SK-N-MC (cell line): ENCODE results near the gene CDK5R1.

Experiments used
- FOXP2 ChIP-seq: optimal IDR thresholded peaks from 2 replicates; pipeline ENCODE3; 2011; ENCODE audit warnings: mild to moderate bottlenecking, moderate library complexity; ENCODE audit not compliant: insufficient read depth; ENCODE audit errors: extremely low read length, control extremely low read depth
- POLR2AphosphoS5 ChIP-seq: IDR thresholded peaks from 2 replicates; pipeline ENCODE4 v1.6.1; 2012; ENCODE audit warnings: mild to moderate bottlenecking, low read depth, low read length, borderline replicate concordance

DNA sequence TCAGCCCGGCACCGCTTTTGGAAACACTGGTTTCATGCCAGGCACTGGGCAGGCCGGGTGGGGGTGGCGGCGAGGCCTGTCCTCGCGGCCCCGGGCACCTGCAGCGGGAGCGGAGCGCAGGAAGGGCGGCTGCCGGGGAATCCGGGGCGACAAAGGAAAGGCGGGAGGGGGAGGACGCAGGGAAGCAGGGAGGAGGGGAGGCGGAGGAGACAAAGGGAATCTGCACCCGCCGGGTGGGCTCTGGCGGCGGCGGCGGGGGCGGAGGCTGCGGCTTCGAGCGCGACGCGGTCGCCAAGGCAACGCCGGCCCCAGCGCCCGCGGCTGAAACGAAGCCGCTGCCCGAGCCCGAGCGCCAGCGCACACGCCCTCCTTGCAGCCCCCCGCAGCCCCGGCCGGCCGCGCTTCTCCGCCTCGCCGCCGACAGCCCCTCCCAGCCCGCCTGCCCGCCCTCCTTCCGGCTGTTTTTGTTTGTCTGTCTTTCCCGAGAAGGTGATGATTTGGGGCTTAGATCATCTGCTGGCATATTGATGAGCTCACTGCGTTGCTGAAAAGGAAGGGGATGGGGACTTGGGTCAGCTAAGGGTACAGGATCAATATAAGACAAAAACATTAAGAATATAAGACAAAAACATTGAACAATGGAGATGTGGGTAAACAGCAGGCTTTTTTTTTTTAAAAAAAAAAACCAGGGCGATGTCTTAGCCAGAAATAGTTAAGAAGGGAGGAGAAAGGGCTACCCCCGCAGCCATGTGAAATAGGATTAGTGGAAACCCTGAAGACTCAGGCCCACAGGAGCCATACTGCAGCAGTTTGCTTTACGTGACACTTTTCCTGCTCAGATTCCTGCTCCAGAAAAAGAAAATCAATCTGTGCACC, 32.7 kb downstream of the CDK5R1 start:
- TF ChIP-seq FOXP2: no peak
- TF ChIP-seq POLR2AphosphoS5: no peak
